ENCODE results near the gene CERS3.

Gene CERS3

DNA sequence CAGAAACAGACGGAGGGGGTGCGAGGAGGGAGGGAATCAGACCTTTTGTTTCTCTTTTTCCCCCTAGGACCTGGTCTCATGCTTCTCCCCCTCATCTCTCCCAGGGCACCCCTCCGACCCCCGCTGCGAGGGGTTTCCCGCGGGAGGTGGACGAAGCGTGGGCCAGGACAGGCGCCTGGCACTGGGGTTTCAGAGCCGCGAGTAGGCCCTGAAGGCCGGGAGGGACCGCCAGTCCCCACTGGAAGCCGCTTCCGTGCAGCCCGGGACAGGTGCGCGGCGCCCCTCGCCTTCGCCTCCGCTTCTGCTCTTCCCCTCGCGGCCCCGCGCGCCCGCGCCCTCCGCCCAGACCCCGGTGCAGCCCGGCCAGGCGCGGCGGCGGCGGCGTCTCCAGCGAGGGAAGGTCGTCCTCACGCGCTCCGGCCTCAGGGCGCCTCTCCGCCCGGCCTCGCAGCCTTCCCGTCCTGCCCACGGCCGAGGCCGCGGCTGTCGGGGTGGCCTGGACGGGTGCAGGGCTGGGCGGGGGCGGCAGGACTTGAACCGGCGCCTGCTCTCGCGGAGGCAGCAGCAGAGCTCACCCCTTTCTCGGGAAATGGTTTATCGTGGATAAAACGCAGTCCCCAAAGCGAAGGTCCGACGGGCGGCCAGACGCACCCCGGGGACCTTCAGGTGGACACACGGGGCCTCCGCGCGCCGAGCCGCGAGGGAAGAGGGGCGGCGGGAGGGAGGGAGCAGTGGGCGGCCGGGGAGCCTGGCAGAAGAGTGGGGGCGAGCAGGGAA, 155.4 kb downstream of the CERS3 start:
- no peak for DNase-seq

GRCh38 chr15:100372739-100373119, 156.0 kb downstream of the CERS3 start:
- no peak for DNase-seq

DNA sequence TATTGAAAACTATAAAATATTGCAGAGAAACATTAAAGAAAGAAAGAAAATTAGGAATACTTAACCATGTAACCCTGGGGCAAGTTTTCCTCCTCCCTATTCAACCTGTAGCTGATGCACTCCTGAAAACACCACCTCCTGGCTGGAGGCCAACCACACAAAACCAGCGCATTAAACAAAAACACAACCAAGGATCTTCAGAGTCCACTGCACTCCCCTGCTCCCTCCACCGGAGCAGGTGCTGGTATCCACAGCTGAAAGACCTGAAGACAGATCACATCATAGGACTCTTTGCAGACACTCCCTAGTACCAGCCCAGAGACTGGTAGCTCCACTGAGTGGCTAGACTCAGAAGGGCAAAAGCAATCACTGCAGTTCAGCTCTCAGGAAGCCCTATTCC, 173.4 kb downstream of the CERS3 start:
- DNase-seq: no peak

- no peak for DNase-seq
These were observed 175.3 kb downstream of the CERS3 start for GRCh38 chr15:100353449-100353848.

- no peak for DNase-seq
These were observed 178.1 kb downstream of the CERS3 start for GRCh38 chr15:100350434-100351226.

All from stimulated activated naive CD4-positive, alpha-beta T cell treated with Interleukin-2 at 50 U/mL for 16 hours (primary cell).